CD4-positive, alpha-beta memory T cell (primary cell): ENCODE results near the gene CWC25. TPM values are rescaled to one million over a fixed set of nuclear protein-coding genes. Genes with fewer than 3 reads are reported as not detected.

ENCODE experiments used
- CTCF ChIA-PET: fragments of 350-600 bp; sonication (Branson Sonifier 250); formaldehyde crosslinking; loops from one replicate; lab custom pipeline; 2021; ENCODE audit warnings: inconsistent platforms; ENCODE audit not compliant: partially characterized antibody; lab: Charles Lee
- POLR2A ChIA-PET: fragments of 350-600 bp; sonication (Branson Sonifier 250); formaldehyde crosslinking; loops from one replicate; lab custom pipeline; 2021; ENCODE audit not compliant: partially characterized antibody; lab: Charles Lee
- DNase-seq, 5 donors: peaks; one replicate each; pipeline versions ENCODE4 v3.0.0 to v3.0.0-alpha.2; 2020 to 2022; ENCODE audit warnings: mixed read lengths in 1 of 5
- H3K27ac ChIP-seq: one replicate; pipeline ENCODE4 v1.7.0; 2013; ENCODE audit warnings: low read depth, low read length
- H3K27me3 ChIP-seq: 2 replicates; pipeline ENCODE4 v1.7.0; 2013; ENCODE audit warnings: mild to moderate bottlenecking, low read length, moderate library complexity; ENCODE audit not compliant: insufficient read depth
- H3K36me3 ChIP-seq: 2 replicates; pipeline ENCODE4 v1.7.0; 2013; ENCODE audit warnings: mild to moderate bottlenecking, low read length, moderate library complexity; ENCODE audit not compliant: insufficient read depth
- H3K4me1 ChIP-seq: 2 replicates; pipeline ENCODE4 v1.7.0; 2013; ENCODE audit warnings: mild to moderate bottlenecking, low read length, moderate library complexity; ENCODE audit not compliant: insufficient read depth
- H3K4me3 ChIP-seq, 2 donors: one replicate each; pipeline ENCODE4 v1.7.0; 2013; ENCODE audit warnings: low read length in 2 of 2, mild to moderate bottlenecking in 1 of 2
- H3K9me3 ChIP-seq, 2 donors: one replicate each; pipeline ENCODE4 v1.7.0; 2013; ENCODE audit warnings: low read length in 2 of 2, control low read depth in 1 of 2; ENCODE audit not compliant: control insufficient read depth in 1 of 2
- H3K27ac Mint-ChIP-seq, 7 donors: one replicate each; pipeline ENCODE4 v1.8.0; 2020 to 2021; ENCODE audit warnings: mixed read lengths in 7 of 7, mild to moderate bottlenecking in 6 of 7, inconsistent platforms in 3 of 7, moderate library complexity in 3 of 7
- H3K27me3 Mint-ChIP-seq, 2 donors: one replicate each; pipeline ENCODE4 v1.8.0; 2020 to 2021; ENCODE audit warnings: mixed read lengths in 2 of 2
- H3K36me3 Mint-ChIP-seq, 2 donors: one replicate each; pipeline ENCODE4 v1.8.0; 2020 to 2021; ENCODE audit warnings: mixed read lengths in 2 of 2, inconsistent platforms in 1 of 2, mild to moderate bottlenecking in 1 of 2
- H3K4me1 Mint-ChIP-seq, 4 donors: one replicate each; pipeline ENCODE4 v1.8.0; 2020 to 2021; ENCODE audit warnings: mixed read lengths in 4 of 4, mild to moderate bottlenecking in 1 of 4
- H3K4me3 Mint-ChIP-seq, 8 donors: one replicate each; pipeline ENCODE4 v1.8.0; 2020 to 2021; ENCODE audit warnings: mixed read lengths in 8 of 8, mild to moderate bottlenecking in 7 of 8, moderate library complexity in 6 of 8, inconsistent platforms in 3 of 8
- H3K9me3 Mint-ChIP-seq, 8 donors: one replicate each; pipeline ENCODE4 v1.8.0; 2020 to 2021; ENCODE audit warnings: mixed read lengths in 8 of 8, mild to moderate bottlenecking in 5 of 8, inconsistent platforms in 3 of 8, moderate library complexity in 1 of 8
- intact Hi-C: fragments of 100-400 bp; cut with micrococcal nuclease; formaldehyde crosslinking; loops from one replicate; pipeline ENCODE4 v1.15.1; 2023
- polyA plus RNA-seq, 2 donors: library from polyadenylated mRNA; unstranded; fragments of 300-500 nt; fragmentation: Illumina TruSeq; gene quantifications; one replicate each; pipeline ENCODE4 v1.2.3, GENCODE V29; 2021
- total RNA-seq, 2 experiments: library from RNA; stranded (reverse); gene quantifications; one replicate each; pipeline ENCODE4 v1.2.3, GENCODE V29; 2021

The CWC25 gene
- total and polyA plus RNA-seq, 4 experiments from 2014 or later: 4.3 to 46.8 (median 27.0) TPM

GRCh38 chr17:38773258-38773657 is 51.9 kb downstream of the CWC25 start:
- intact Hi-C loops: no loop called here
- Histone ChIP-seq H3K27ac (no peak overlapping the region), H3K9me3 (no peaks in the 10 kb centered on the region), H3K4me1 (no peaks in the 10 kb centered on the region), H3K4me3 (no peak overlapping the region), H3K36me3 (peaks cover 76% of the 10 kb centered on the region), H3K27me3 (no peaks in the 10 kb centered on the region)
- H3K27me3 Mint-ChIP-seq: no peaks in the 10 kb centered on the region
- H3K36me3 Mint-ChIP-seq: peaks cover 50 to 68% of the 10 kb centered on the region in 2 donors
- CTCF ChIA-PET: no interaction called here
- POLR2A ChIA-PET: no interaction called here
- peak overlapping the region in 4 of 7 donors; percentile 9 to 63 (median 38) for H3K27ac Mint-ChIP-seq
- no peak overlapping the region for H3K4me3 Mint-ChIP-seq
- peaks cover 0 to 2% (median 0%) of the 10 kb centered on the region in 4 donors for H3K4me1 Mint-ChIP-seq
- H3K9me3 Mint-ChIP-seq: no peaks in the 10 kb centered on the region
- no peak for DNase-seq

- intact Hi-C loops: no loop called here
- Histone ChIP-seq H3K4me3 (no peak overlapping the region), H3K9me3 (no peaks in the 10 kb centered on the region), H3K27ac (no peak overlapping the region), H3K4me1 (no peaks in the 10 kb centered on the region), H3K27me3 (no peaks in the 10 kb centered on the region), H3K36me3 (peaks cover 82% of the 10 kb centered on the region)
- Mint-ChIP-seq H3K4me3 (no peak overlapping the region), H3K27ac (no peak overlapping the region), H3K9me3 (no peaks in the 10 kb centered on the region), H3K27me3 (no peaks in the 10 kb centered on the region), H3K4me1 (peaks cover 0 to 3% (median under 1%) of the 10 kb centered on the region in 4 donors), H3K36me3 (peaks cover 59 to 85% of the 10 kb centered on the region in 2 donors)
- no peak for DNase-seq
- CTCF ChIA-PET: no interaction called here
- POLR2A ChIA-PET: no interaction called here
Observed at GRCh38 chr17:38768417-38768816, 56.7 kb downstream of the CWC25 start.

GRCh38 chr17:38766341-38766740 is 58.8 kb downstream of the CWC25 start:
- no peak overlapping the region for H3K4me3 ChIP-seq
- peaks cover 3 to 6% (median 4%) of the 10 kb centered on the region in 4 donors for H3K4me1 Mint-ChIP-seq
- CTCF ChIA-PET: interaction anchor here (2.4 kb wide), 1 partner anchor 31 kb away, joined by 10 read pairs; no protein-coding TSS in a partner anchor
- no peaks in the 10 kb centered on the region for H3K27me3 Mint-ChIP-seq
- no peaks in the 10 kb centered on the region for H3K9me3 Mint-ChIP-seq
- no peak overlapping the region for H3K27ac ChIP-seq
- no peak for DNase-seq
- H3K4me3 Mint-ChIP-seq: no peak overlapping the region
- POLR2A ChIA-PET: no interaction called here
- no peaks in the 10 kb centered on the region for H3K27me3 ChIP-seq
- H3K9me3 ChIP-seq: no peaks in the 10 kb centered on the region
- peaks cover 2% of the 10 kb centered on the region for H3K4me1 ChIP-seq
- intact Hi-C loops: no loop called here
- H3K27ac Mint-ChIP-seq: peak overlapping the region in 3 of 7 donors; percentile 57 to 80 (median 62)
- H3K36me3 ChIP-seq: peaks cover 81% of the 10 kb centered on the region
- H3K36me3 Mint-ChIP-seq: peaks cover 61 to 85% of the 10 kb centered on the region in 2 donors

GRCh38 chr17:38762231-38762630 is 62.9 kb downstream of the CWC25 start:
- Mint-ChIP-seq H3K36me3 (peaks cover 63 to 77% of the 10 kb centered on the region in 2 donors), H3K27me3 (no peaks in the 10 kb centered on the region), H3K27ac (peak overlapping the region in 2 of 7 donors; percentile 24 to 27), H3K4me1 (peaks cover 1 to 11% (median 7%) of the 10 kb centered on the region in 4 donors), H3K4me3 (no peak overlapping the region), H3K9me3 (no peaks in the 10 kb centered on the region)
- no peak overlapping the region for H3K4me3 ChIP-seq
- no peaks in the 10 kb centered on the region for H3K9me3 ChIP-seq
- peaks cover 3% of the 10 kb centered on the region for H3K4me1 ChIP-seq
- no peak for DNase-seq
- intact Hi-C loops: no loop called here
- no peak overlapping the region for H3K27ac ChIP-seq
- H3K27me3 ChIP-seq: no peaks in the 10 kb centered on the region
- CTCF ChIA-PET: no interaction called here
- POLR2A ChIA-PET: interaction anchor here (0.9 to 2.3 kb wide), 2 partner anchors 10 to 31 kb away, joined by 4 to 9 read pairs; partner anchors contain the start of genes CISD3 and PSMB3
- H3K36me3 ChIP-seq: peaks cover 72% of the 10 kb centered on the region

- H3K36me3 Mint-ChIP-seq: peaks cover 59 to 71% of the 10 kb centered on the region in 2 donors
- Histone ChIP-seq H3K4me1 (peaks cover 3% of the 10 kb centered on the region), H3K36me3 (peaks cover 67% of the 10 kb centered on the region), H3K9me3 (no peaks in the 10 kb centered on the region), H3K4me3 (no peak overlapping the region), H3K27ac (no peak overlapping the region), H3K27me3 (no peaks in the 10 kb centered on the region)
- H3K4me1 Mint-ChIP-seq: peaks cover 0 to 11% (median 7%) of the 10 kb centered on the region in 4 donors
- peak overlapping the region in 5 of 7 donors; percentile 64 to 85 (median 80) for H3K27ac Mint-ChIP-seq
- no peaks in the 10 kb centered on the region for H3K9me3 Mint-ChIP-seq
- POLR2A ChIA-PET: interaction anchor here (0.9 to 2.3 kb wide), 3 partner anchors 9 to 32 kb away, joined by 3 to 9 read pairs (median 4); partner anchors contain the start of genes CISD3 and PSMB3
- CTCF ChIA-PET: no interaction called here
- intact Hi-C loops: no loop called here
- H3K4me3 Mint-ChIP-seq: no peak overlapping the region
- H3K27me3 Mint-ChIP-seq: no peaks in the 10 kb centered on the region
- peak in 1 of 5 donors; percentile 15 for DNase-seq
Observed at GRCh38 chr17:38761612-38762011, 63.5 kb downstream of the CWC25 start.

GRCh38 chr17:38753071-38753506 is 72.0 kb downstream of the CWC25 start:
- H3K4me3 ChIP-seq: peak overlapping the region; percentile 81 to 94
- H3K27ac ChIP-seq: peak overlapping the region; percentile 84
- Mint-ChIP-seq H3K4me3 (peak overlapping the region; percentile 95 to 100 (median 99)), H3K36me3 (peaks cover 18 to 37% of the 10 kb centered on the region in 2 donors), H3K27ac (peak overlapping the region; percentile 5 to 100 (median 93)), H3K27me3 (peaks cover 5 to 16% of the 10 kb centered on the region in 2 donors), H3K4me1 (peaks cover 24 to 57% (median 42%) of the 10 kb centered on the region in 4 donors), H3K9me3 (peaks cover 0 to 14% (median 0%) of the 10 kb centered on the region in 8 donors)
- no peak for DNase-seq
- peaks cover 52% of the 10 kb centered on the region for H3K4me1 ChIP-seq
- no peaks in the 10 kb centered on the region for H3K9me3 ChIP-seq
- peaks cover 21% of the 10 kb centered on the region for H3K27me3 ChIP-seq
- intact Hi-C loops: loop anchor here (2.0 to 5.0 kb wide), 5 partner anchors 72 to 400 kb away; partner anchors contain the start of genes CWC25 and RPL23
- ChIA-PET POLR2A (interaction anchor here (1.6 to 5.5 kb wide), 6 partner anchors 9 to 100 kb away, joined by 6 to 50 read pairs (median 15); partner anchors contain the start of genes CWC25, MLLT6, PIP4K2B and RPL23), CTCF (no interaction called here)
- peaks cover 19% of the 10 kb centered on the region for H3K36me3 ChIP-seq
